K562 (cell line): ENCODE measurements around the gene PTPN14. TPM values are rescaled to one million over a fixed set of nuclear protein-coding genes. Genes with fewer than 3 reads are reported as not detected.

Experiments
- ATAC-seq: fragments of 200-7000 bp; cut with Tn5 transposase; 3 replicates; pipeline ENCODE4 v1.9.1; 2020; ENCODE audit warnings: moderate library complexity
- BruUV-seq: library from RNA; stranded (reverse); fragments of 400-500 nt; replicated peaks from 2 replicates; lab custom pipeline; 2021; lab: Mats Ljungman, UMichigan
- CTCF ChIA-PET: fragments of 300-600 bp; formaldehyde crosslinking; extraction: SDS; loops from one replicate; lab custom pipeline; 2021; ENCODE audit warnings: low intra/inter-chr PET ratio; lab: Yijun Ruan, JAX
- POLR2A ChIA-PET: fragments of 300-600, 350-650 bp; sonication (Branson Sonifier 250); formaldehyde crosslinking; extraction: SDS; loops from one replicate; lab custom pipeline; 2021; ENCODE audit warnings: antibody characterized with exemption, inconsistent platforms; lab: Yijun Ruan, JAX
- DNase-seq, 4 experiments: peaks; one replicate each; pipeline versions ENCODE4 v3.0.0 to v3.0.0-alpha.2; 2011 to 2018; ENCODE audit warnings: low spot score in 3 of 4, mixed read lengths in 3 of 4; ENCODE audit errors: extremely low read depth in 1 of 4
- FAIRE-seq: peaks from 2 replicates; lab custom pipeline; 2011; peaks lifted over from hg19 to GRCh38; lab: Jason Lieb, UNC
- H2AFZ ChIP-seq: 2 replicates; pipeline ENCODE4 v1.6.0; 2011; ENCODE audit warnings: low read depth, low read length, control low read depth, inconsistent platforms
- H3K27ac ChIP-seq: fragments of 200-600 bp; 3 replicates; pipeline ENCODE4 v1.8.0; 2011; ENCODE audit warnings: low read depth, mild to moderate bottlenecking, control low read depth, inconsistent platforms, low read length, moderate library complexity, mixed read lengths; ENCODE audit errors: extremely low read depth
- H3K27me3 ChIP-seq, 2 experiments: fragments of 300-600 bp in 1 of 2; 2 replicates in 1 of 2; 3 replicates in 1 of 2; pipeline versions ENCODE4 v1.6.0 to v1.8.0; 2011; ENCODE audit warnings: inconsistent platforms in 2 of 2, low read length in 2 of 2, mild to moderate bottlenecking in 1 of 2, mixed read lengths in 1 of 2, moderate library complexity in 1 of 2; ENCODE audit not compliant: control insufficient read depth in 2 of 2, insufficient read depth in 2 of 2
- H3K36me3 ChIP-seq: fragments of 300-600 bp; 3 replicates; pipeline ENCODE4 v1.8.0; 2011; ENCODE audit warnings: mild to moderate bottlenecking, low read length, inconsistent platforms; ENCODE audit not compliant: control insufficient read depth, insufficient read depth
- H3K4me1 ChIP-seq, 2 experiments: fragments of 200-600 bp in 1 of 2; replicated peaks in 1 of 2; 2 replicates in 1 of 2; 3 replicates in 1 of 2; pipeline versions ENCODE4 v1.5.1 to v1.8.0; 2011; ENCODE audit warnings: inconsistent platforms in 2 of 2, low read length in 2 of 2, mild to moderate bottlenecking in 1 of 2, mixed read lengths in 1 of 2, moderate library complexity in 1 of 2; ENCODE audit not compliant: control insufficient read depth in 2 of 2, insufficient read depth in 2 of 2
- H3K4me2 ChIP-seq: 2 replicates; pipeline ENCODE4 v1.6.1; 2011; ENCODE audit warnings: low read length, control low read depth, inconsistent platforms, mixed read lengths; ENCODE audit not compliant: insufficient read depth
- H3K4me3 ChIP-seq: fragments of 200-600 bp; sonication (generic), shearing (Covaris generic); 2 replicates; pipeline ENCODE4 v1.5.1; 2016; ENCODE audit warnings: control low read depth, inconsistent platforms
- H3K79me2 ChIP-seq: fragments of 200-600 bp; 3 replicates; pipeline ENCODE4 v1.8.0; 2011; ENCODE audit warnings: low read length, inconsistent platforms; ENCODE audit not compliant: control insufficient read depth, insufficient read depth
- H3K9ac ChIP-seq, 2 experiments: 2 replicates each; pipeline versions ENCODE4 v1.6.0 to v1.6.1; 2011; ENCODE audit warnings: low read depth in 2 of 2, low read length in 2 of 2, control low read depth in 1 of 2, inconsistent platforms in 1 of 2, mild to moderate bottlenecking in 1 of 2, mixed read lengths in 1 of 2; ENCODE audit not compliant: insufficient read depth in 1 of 2
- H3K9me1 ChIP-seq: one replicate; pipeline ENCODE4 v1.6.0; 2011; ENCODE audit warnings: inconsistent platforms, mild to moderate bottlenecking, low read length, moderate library complexity; ENCODE audit not compliant: control insufficient read depth, insufficient read depth
- H3K9me3 ChIP-seq: replicated peaks from 2 replicates; pipeline ENCODE4 v1.5.1; 2011; ENCODE audit warnings: low read depth, low read length, inconsistent platforms; ENCODE audit not compliant: control insufficient read depth, insufficient read depth
- H4K20me1 ChIP-seq: replicated peaks from 2 replicates; pipeline ENCODE4 v1.6.1; 2011; ENCODE audit warnings: low read length, inconsistent platforms, mixed read lengths; ENCODE audit not compliant: control insufficient read depth, insufficient read depth
- ARID3B ChIP-seq: fragments of 250-450 bp; sonication (Bioruptor Pico); IDR thresholded peaks from 2 replicates; pipeline ENCODE4 v1.4.0; 2020; ENCODE audit warnings: borderline replicate concordance
- BCOR ChIP-seq: fragments of 450-650 bp; IDR thresholded peaks from 2 replicates; pipeline ENCODE4 v1.6.1; 2016
- CBFA2T3 ChIP-seq: fragments of 450-650 bp; IDR thresholded peaks from 2 replicates; pipeline ENCODE4 v1.6.1; 2017
- ETS2 ChIP-seq: IDR thresholded peaks from 2 replicates; pipeline ENCODE4 v1.6.1; 2016; ENCODE audit warnings: borderline replicate concordance, missing genetic modification characterization, mild to moderate bottlenecking, moderate library complexity, missing compliant biosample characterization; ENCODE audit not compliant: poor library complexity, severe bottlenecking
- KHSRP ChIP-seq: fragments of 450-650 bp; IDR thresholded peaks from 2 replicates; pipeline ENCODE4 v1.6.1; 2017
- MED1 ChIP-seq: sonication (generic); formaldehyde crosslinking; IDR thresholded peaks from 2 replicates; pipeline ENCODE4 v1.8.1; 2023; ENCODE audit warnings: missing genetic modification reagents, borderline replicate concordance
- USF2 ChIP-seq: sonication (generic); formaldehyde crosslinking; IDR thresholded peaks from 2 replicates; pipeline ENCODE4 v1.5.0; 2020; ENCODE audit warnings: missing genetic modification reagents
- ZBTB34 ChIP-seq: fragments of 250-450 bp; sonication (Bioruptor Pico); IDR thresholded peaks from 2 replicates; pipeline ENCODE4 v1.8.0; 2021; ENCODE audit warnings: mild to moderate bottlenecking, moderate library complexity
- ZFP36 ChIP-seq: fragments of 150-350 bp; IDR thresholded peaks from 2 replicates; pipeline ENCODE4 v1.6.1; 2018; ENCODE audit warnings: low read length, low read depth; ENCODE audit not compliant: partially characterized antibody
- ZHX1 ChIP-seq: fragments of 150-350 bp; conservative IDR thresholded peaks from 2 replicates; pipeline ENCODE4 v1.6.1; 2014; ENCODE audit warnings: low read length
- ZNF165 ChIP-seq: fragments of 250-450 bp; sonication (Bioruptor Pico); IDR thresholded peaks from 2 replicates; pipeline ENCODE4 v1.4.0; 2020; ENCODE audit warnings: borderline replicate concordance
- ZNF655 ChIP-seq: fragments of 250-450 bp; sonication (Bioruptor Pico); IDR thresholded peaks from 2 replicates; pipeline ENCODE4 v1.5.0; 2021
- WGBS: fragments of 100-300 bp; shearing (Covaris generic); methylation state at CpG from one replicate; pipeline ENCODE4 v1.1.6; 2016; ENCODE audit warnings: low coverage, mixed read lengths; ENCODE audit not compliant: insufficient coverage; ENCODE audit errors: missing lambda C conversion rate; 5-methylcytosine and 5-hydroxymethylcytosine counted together
- in situ Hi-C: fragments of 300-500 bp; cut with MboI; formaldehyde crosslinking; loops from 4 replicates; pipeline ENCODE4 v1.15.0; 2018; ENCODE audit warnings: inconsistent platforms, mixed read lengths
- intact Hi-C: fragments of 100-400 bp; cut with micrococcal nuclease; formaldehyde crosslinking; loops from 2 replicates; pipeline ENCODE4 v1.14.2; 2022
- polyA plus RNA-seq, 8 experiments: library from polyadenylated mRNA; depleted of rRNA in 4 of 8; stranded (reverse) in 5 of 8; unstranded in 3 of 8; fragments of >200 nt; fragmentation: Nextera tagmentation in 2 of 8; fragmentation: Illumina TruSeq in 1 of 8; extraction: Ambion mirVana in 2 of 8; extraction: Trizol in 1 of 8; gene quantifications; 2 replicates each; pipeline versions ENCODE4 v1.2.1 to v1.2.3, GENCODE V29; 2011 to 2014; ENCODE audit warnings: inconsistent platforms in 1 of 8, missing spikeins in 1 of 8
- total RNA-seq, 7 experiments: library from RNA; depleted of rRNA in 6 of 7; stranded (reverse); fragments of >200 nt in 6 of 7; fragmentation: Illumina TruSeq in 2 of 7; extraction: Trizol in 2 of 7; gene quantifications; 2 replicates each; pipeline versions ENCODE4 v1.2.1 to v1.2.3, GENCODE V29; 2011 to 2021; ENCODE audit warnings: low replicate concordance in 1 of 7

PTPN14 gene
- total and polyA plus RNA-seq, 9 of the 15 experiments (the other 6 are each of a cell fraction or from before 2014, with no cell fraction given), result 0.01 to 0.29 (median 0.04) TPM; not detected in 6

- H3K9ac ChIP-seq, result no peak overlapping the region
- TF ChIP-seq MED1 (CRISPR knock-in tag), result no peak
- TF ChIP-seq ZNF655 (CRISPR knock-in tag), result no peak
- TF ChIP-seq USF2 (CRISPR knock-in tag), result no peak
- TF ChIP-seq ZNF165 (CRISPR knock-in tag), result no peak
- TF ChIP-seq BCOR, result no peak
- no peak for TF ChIP-seq ZHX1
- no peak for TF ChIP-seq KHSRP
- no peak for TF ChIP-seq ZFP36
- no peak for TF ChIP-seq CBFA2T3
- TF ChIP-seq ZBTB34 (CRISPR knock-in tag), result no peak
- no peak for TF ChIP-seq ETS2 (tag)
- no peak for TF ChIP-seq ARID3B
These were observed 789 bp upstream of the PTPN14 start for GRCh38 chr1:214552174-214552608.

More at GRCh38 chr1:214552174-214552608, 789 bp upstream of the PTPN14 start:
- H3K4me3 ChIP-seq, result no peak overlapping the region
- no peak overlapping the region for H3K27ac ChIP-seq
- POLR2A ChIA-PET, result no interaction called here
- no peak overlapping the region for H3K4me2 ChIP-seq
- 5% methylated on average over 15 of the region's 15 CpGs for WGBS
- no peaks in the 10 kb centered on the region for H3K36me3 ChIP-seq
- FAIRE-seq (no peak), DNase-seq (no peak), ATAC-seq (no peak)
- H2AFZ ChIP-seq, result no peak overlapping the region
- H3K9me1 ChIP-seq, result no peaks in the 10 kb centered on the region
- H4K20me1 ChIP-seq, result no peaks in the 10 kb centered on the region
- CTCF ChIA-PET, result no interaction called here
- no peaks in the 10 kb centered on the region for H3K9me3 ChIP-seq
- H3K27me3 ChIP-seq, result peaks cover 32 to 50% of the 10 kb centered on the region in 2 experiments
- peaks cover 0 to 13% of the 10 kb centered on the region in 2 experiments; a peak in 1 of 5 replicates for H3K4me1 ChIP-seq
- no TSS peak for BruUV-seq
- H3K79me2 ChIP-seq, result no peaks in the 10 kb centered on the region
- intact Hi-C loops (no loop called here), in situ Hi-C loops (no loop called here)
